H1 (cell line): ENCODE measurements around the gene SHC1. TPM values are rescaled to one million over a fixed set of nuclear protein-coding genes. Genes with fewer than 3 reads are reported as not detected.

Source experiments
- CTCF ChIA-PET: fragments of 300-600 bp; sonication (Branson Sonifier 250); formaldehyde crosslinking; loops from one replicate; lab custom pipeline; 2021; ENCODE audit not compliant: partially characterized antibody; lab: Charles Lee
- POLR2A ChIA-PET: fragments of 300-600 bp; sonication (Branson Sonifier 250); formaldehyde crosslinking; loops from one replicate; lab custom pipeline; 2021; ENCODE audit warnings: inconsistent platforms; ENCODE audit not compliant: partially characterized antibody; lab: Charles Lee
- DNase-seq, 2 experiments: peaks; one replicate each; pipeline versions ENCODE4 v3.0.0 to v3.0.0-alpha.2; 2010 to 2022; ENCODE audit warnings: low spot score in 2 of 2, low read depth in 1 of 2, mixed read lengths in 1 of 2
- FAIRE-seq: peaks from 2 replicates; lab custom pipeline; 2011; peaks lifted over from hg19 to GRCh38; lab: Jason Lieb, UNC
- H2AFZ ChIP-seq: 2 replicates; pipeline ENCODE4 v1.8.1; 2012; ENCODE audit warnings: low read length, inconsistent platforms
- H2AK5ac ChIP-seq: 2 replicates; pipeline ENCODE4 v1.6.1; 2013; ENCODE audit warnings: low read depth, low read length
- H2BK120ac ChIP-seq: replicated peaks from 2 replicates; pipeline ENCODE3; 2013; ENCODE audit warnings: low read depth, low read length, inconsistent platforms
- H2BK12ac ChIP-seq: 2 replicates; pipeline ENCODE4 v1.6.1; 2013; ENCODE audit warnings: low read depth, low read length
- H2BK15ac ChIP-seq: 2 replicates; pipeline ENCODE4 v1.6.1; 2013; ENCODE audit warnings: low read length
- H2BK20ac ChIP-seq: 2 replicates; pipeline ENCODE4 v1.6.1; 2013; ENCODE audit warnings: low read length
- H2BK5ac ChIP-seq: 2 replicates; pipeline ENCODE4 v1.6.1; 2013; ENCODE audit warnings: low read depth, low read length
- H3K14ac ChIP-seq: 2 replicates; pipeline ENCODE4 v1.6.1; 2013; ENCODE audit warnings: inconsistent platforms; ENCODE audit not compliant: insufficient read length
- H3K18ac ChIP-seq: 2 replicates; pipeline ENCODE4 v1.6.1; 2013; ENCODE audit warnings: low read length; ENCODE audit errors: extremely low read depth
- H3K23ac ChIP-seq: 2 replicates; pipeline ENCODE4 v1.6.1; 2013; ENCODE audit warnings: inconsistent platforms; ENCODE audit not compliant: insufficient read length
- H3K23me2 ChIP-seq: 2 replicates; pipeline ENCODE4 v1.6.1; 2013; ENCODE audit warnings: low read depth, low read length
- H3K27ac ChIP-seq: 2 replicates; pipeline ENCODE4 v1.6.1; 2011; ENCODE audit warnings: low read depth, low read length, inconsistent platforms
- H3K27me3 ChIP-seq, 4 experiments: replicated peaks in 1 of 4; 1 replicate in 1 of 4; 2 replicates in 3 of 4; pipeline versions ENCODE4 v1.6.1 to v1.8.1; 2011 to 2013; ENCODE audit warnings: low read length in 3 of 4, mild to moderate bottlenecking in 3 of 4, inconsistent platforms in 2 of 4, mixed read lengths in 2 of 4, moderate library complexity in 1 of 4; ENCODE audit not compliant: control insufficient read depth in 3 of 4, insufficient read depth in 3 of 4; ENCODE audit errors: extremely low read depth in 1 of 4
- H3K36me3 ChIP-seq, 4 experiments: 2 replicates each; pipeline versions ENCODE4 v1.6.1 to v1.8.1; 2011 to 2013; ENCODE audit warnings: mild to moderate bottlenecking in 4 of 4, low read length in 3 of 4, moderate library complexity in 2 of 4, control low read depth in 1 of 4, inconsistent platforms in 1 of 4; ENCODE audit not compliant: insufficient read depth in 4 of 4, control insufficient read depth in 2 of 4
- H3K4ac ChIP-seq: replicated peaks from 2 replicates; pipeline ENCODE3; 2013; ENCODE audit warnings: low read length, low read depth, mixed read lengths, inconsistent platforms; ENCODE audit not compliant: insufficient read length
- H3K4me1 ChIP-seq, 4 experiments: replicated peaks in 1 of 4; 1 replicate in 1 of 4; 2 replicates in 3 of 4; pipeline versions ENCODE4 v1.6.1 to v1.8.1; 2011 to 2013; ENCODE audit warnings: low read length in 3 of 4, inconsistent platforms in 2 of 4, mixed read lengths in 1 of 4; ENCODE audit not compliant: insufficient read depth in 4 of 4, control insufficient read depth in 3 of 4
- H3K4me2 ChIP-seq, 2 experiments: 2 replicates each; pipeline versions ENCODE4 v1.6.1 to v1.8.1; 2011 to 2013; ENCODE audit warnings: low read depth in 2 of 2, low read length in 2 of 2, control low read depth in 1 of 2, inconsistent platforms in 1 of 2, mild to moderate bottlenecking in 1 of 2; ENCODE audit not compliant: insufficient read depth in 1 of 2
- H3K4me3 ChIP-seq, 4 experiments: fragments of 200-600, 300-600 bp in 1 of 4; sonication (generic), shearing (Covaris generic), sonication (Bioruptor Twin) in 1 of 4; 2 replicates each; pipeline versions ENCODE4 v1.5.1 to v1.8.1; 2011 to 2016; ENCODE audit warnings: low read length in 4 of 4, low read depth in 3 of 4, control low read depth in 2 of 4, inconsistent platforms in 2 of 4, mild to moderate bottlenecking in 2 of 4, mixed read lengths in 1 of 4, moderate library complexity in 1 of 4; ENCODE audit not compliant: insufficient read depth in 2 of 4; ENCODE audit errors: extremely low read depth in 1 of 4
- H3K56ac ChIP-seq: replicated peaks from 2 replicates; pipeline ENCODE3; 2013; ENCODE audit warnings: low read depth, mild to moderate bottlenecking, mixed read lengths, low read length, inconsistent platforms; ENCODE audit not compliant: insufficient read length
- H3K79me1 ChIP-seq: 2 replicates; pipeline ENCODE4 v1.6.1; 2013; ENCODE audit warnings: low read depth, low read length, control low read depth
- H3K79me2 ChIP-seq, 2 experiments: 2 replicates each; pipeline versions ENCODE4 v1.6.1 to v1.8.1; 2012 to 2013; ENCODE audit warnings: low read length in 2 of 2, mild to moderate bottlenecking in 2 of 2, inconsistent platforms in 1 of 2; ENCODE audit not compliant: insufficient read depth in 2 of 2, control insufficient read depth in 1 of 2
- H3K9ac ChIP-seq, 4 experiments: replicated peaks in 1 of 4; 1 replicate in 1 of 4; 2 replicates in 3 of 4; pipeline versions ENCODE4 v1.6.1 to v1.8.1; 2011 to 2013; ENCODE audit warnings: low read depth in 3 of 4, low read length in 3 of 4, control low read depth in 2 of 4, mild to moderate bottlenecking in 2 of 4, moderate library complexity in 2 of 4, inconsistent platforms in 1 of 4; ENCODE audit errors: extremely low read depth in 1 of 4
- H3K9me3 ChIP-seq, 2 experiments: 2 replicates each; pipeline versions ENCODE4 v1.6.1 to v1.8.1; 2012 to 2013; ENCODE audit warnings: mild to moderate bottlenecking in 2 of 2, moderate library complexity in 2 of 2, control low read depth in 1 of 2, inconsistent platforms in 1 of 2, low read depth in 1 of 2, low read length in 1 of 2, mixed read lengths in 1 of 2; ENCODE audit not compliant: insufficient read depth in 2 of 2
- H4K20me1 ChIP-seq, 2 experiments: replicated peaks in 1 of 2; 2 replicates each; pipeline versions ENCODE3 to v1.8.1; 2011 to 2013; ENCODE audit warnings: inconsistent platforms in 2 of 2, low read length in 2 of 2, mild to moderate bottlenecking in 1 of 2; ENCODE audit not compliant: insufficient read depth in 2 of 2, control insufficient read depth in 1 of 2
- H4K5ac ChIP-seq: 2 replicates; pipeline ENCODE4 v1.6.1; 2013; ENCODE audit warnings: low read length, low read depth, mixed read lengths, inconsistent platforms; ENCODE audit not compliant: insufficient read length
- H4K8ac ChIP-seq: 2 replicates; pipeline ENCODE4 v1.8.0; 2013; ENCODE audit warnings: mild to moderate bottlenecking, moderate library complexity, low read length, inconsistent platforms; ENCODE audit not compliant: insufficient read depth; ENCODE audit errors: extremely low read depth
- H4K91ac ChIP-seq: replicated peaks from 2 replicates; pipeline ENCODE3; 2013; ENCODE audit warnings: low read length, mixed read lengths, inconsistent platforms; ENCODE audit not compliant: insufficient read length
- BACH1 ChIP-seq: IDR thresholded peaks from 2 replicates; pipeline ENCODE4 v1.6.1; 2012; ENCODE audit warnings: low read length, improper control_type of control experiment
- CBX5 ChIP-seq: fragments of 300-800, 300-1000 bp; sonication (generic); IDR thresholded peaks from 2 replicates; pipeline ENCODE4 v1.7.1; 2016; ENCODE audit warnings: antibody characterized with exemption, low read length, low read depth
- WGBS, 2 experiments: shearing (Covaris generic) in 1 of 2; methylation state at CpG; one replicate each; pipeline versions ENCODE4 v1.1.6 to v1.1.7; 2013 to 2015; ENCODE audit warnings: low lambda C conversion rate in 2 of 2, mixed read lengths in 2 of 2, inconsistent platforms in 1 of 2, low coverage in 1 of 2, missing lambda C conversion rate in 1 of 2; ENCODE audit not compliant: insufficient replicate concordance in 2 of 2, insufficient coverage in 1 of 2, insufficient read length in 1 of 2; ENCODE audit errors: extremely low coverage in 1 of 2, missing lambda C conversion rate in 1 of 2; 5-methylcytosine and 5-hydroxymethylcytosine counted together
- polyA plus RNA-seq, 7 experiments: library from polyadenylated mRNA; depleted of rRNA in 3 of 7; stranded (reverse) in 5 of 7; unstranded in 2 of 7; fragments of >200 nt in 5 of 7; fragments of 200-250 nt in 2 of 7; gene quantifications; 1 replicate in 5 of 7; 2 replicates in 1 of 7; 4 replicates in 1 of 7; pipeline versions ENCODE4 v1.2.1 to v1.2.3, GENCODE V29; 2011 to 2013; ENCODE audit warnings: missing spikeins in 2 of 7, mixed read lengths in 2 of 7
- total RNA-seq: library from RNA; stranded (reverse); fragmentation: NEBNext Ultra II Directional; extraction: Animal tissue kit (Norgen Biotek cat#: 25700); gene quantifications from 2 replicates; pipeline ENCODE4 v1.2.1, GENCODE V29; 2021

Gene SHC1
- total and polyA plus RNA-seq, 2 of the 8 experiments (the other 6 are each of a cell fraction or from before 2014, with no cell fraction given) = 177 to 212 TPM

DNA sequence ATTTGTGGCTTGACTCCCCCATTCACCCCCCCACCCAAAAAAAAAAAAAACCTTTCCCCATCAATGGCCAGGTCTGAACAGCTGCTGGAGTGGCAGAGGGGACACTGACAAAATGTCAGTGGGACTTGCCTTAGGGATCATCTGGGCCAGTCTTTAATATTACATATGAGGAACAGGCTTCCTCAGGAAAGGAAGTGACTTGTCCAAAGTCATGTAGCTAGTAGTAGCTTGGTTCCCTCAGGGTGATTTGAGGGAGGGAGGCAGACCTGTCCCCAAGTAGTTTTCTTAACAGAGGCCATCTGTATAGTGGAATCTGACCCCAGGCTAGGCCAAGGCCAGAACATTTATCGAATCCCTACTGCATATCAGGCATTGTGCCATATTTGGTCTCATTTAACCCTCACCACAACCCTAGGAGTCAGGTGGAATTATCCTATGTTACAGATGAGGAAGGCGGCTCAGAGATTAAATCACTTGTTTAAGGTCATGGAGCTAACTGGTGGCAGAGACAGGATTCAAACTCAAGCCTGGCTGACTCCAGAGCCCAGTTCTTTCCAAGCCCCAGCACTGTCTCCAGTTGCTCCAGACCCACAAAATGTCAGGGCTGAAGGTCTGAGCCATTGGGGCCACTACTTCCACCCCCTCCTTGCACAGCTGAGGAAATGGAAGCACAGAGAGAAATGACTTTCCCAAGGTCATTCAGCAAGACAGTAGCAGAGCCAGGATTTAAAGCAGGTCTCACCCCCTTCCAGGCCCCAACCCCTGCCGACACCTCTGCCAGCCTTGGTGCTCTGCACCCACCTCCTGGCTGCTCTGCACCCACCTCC, 42.4 kb upstream of the SHC1 start:
- Histone ChIP-seq H4K5ac (no peak overlapping the region), H3K27ac (no peak overlapping the region), H2BK5ac (peak overlapping the region; percentile 87; the same call in 1 of the 2 replicates), H3K9me3 (no peaks in the 10 kb centered on the region), H3K79me1 (peaks cover 7% of the 10 kb centered on the region; the same call in 1 of the 2 replicates), H3K56ac (no peak overlapping the region), H3K23me2 (no peaks in the 10 kb centered on the region; the same call in 1 of the 2 replicates), H2AFZ (no peak overlapping the region), H3K9ac (0 out of 7 replicates have a peak overlapping the region, but pooled peaks of 1 of the 4 experiments have one; percentile 22), H3K4me3 (peak overlapping the region in 2 of 4 experiments; percentile 8 to 38; a peak in 2 of 8 replicates), H2BK120ac (no peak overlapping the region), H3K36me3 (peaks cover 0 to 29% (median 13%) of the 10 kb centered on the region in 4 experiments; a peak in 4 of 8 replicates), H3K4me1 (peaks cover 8 to 48% (median 40%) of the 10 kb centered on the region in 4 experiments), H3K14ac (no peak overlapping the region), H3K18ac (no peak overlapping the region; the same call in none of the 2 replicates), H3K23ac (no peak overlapping the region), H4K8ac (no peak overlapping the region), H2BK20ac (peak overlapping the region; percentile 72; the same call in 1 of the 2 replicates), H3K79me2 (peaks cover 0 to 20% of the 10 kb centered on the region in 2 experiments; a peak in 2 of 4 replicates), H2BK12ac (peak overlapping the region; percentile 75; the same call in 1 of the 2 replicates), H2BK15ac (peak overlapping the region; percentile 98; the same call in 1 of the 2 replicates), H4K20me1 (peaks cover 0 to 1% of the 10 kb centered on the region in 2 experiments), H3K27me3 (no peaks in the 10 kb centered on the region), H3K4ac (no peak overlapping the region), H2AK5ac (peak overlapping the region; percentile 45; the same call in 1 of the 2 replicates), H3K4me2 (peak overlapping the region; percentile 50 to 61; a peak in 2 of 4 replicates), H4K91ac (no peak overlapping the region)
- 84% methylated on average over 3 of the region's 3 CpGs; no CpG with 5 or more reads in 1 of the 2 experiments for WGBS, 2 experiments
- TF ChIP-seq BACH1 (no peak), CBX5 (no peak)
- ChIA-PET CTCF (interaction anchor here (0.7 to 18.6 kb wide), 6 partner anchors 15 to 50 kb away, joined by 3 to 354 read pairs (median 8); partner anchors contain the start of genes ADAM15, CKS1B, EFNA4 and LENEP), POLR2A (interaction anchor here (0.9 to 14.8 kb wide), 11 partner anchors 8 to 72 kb away, joined by 3 to 128 read pairs (median 5); partner anchors contain the start of genes CKS1B, FLAD1, LENEP and SHC1)
- FAIRE-seq = no peak
- DNase-seq = no peak
